ENCODE results near the gene CIROP. TPM values are rescaled to one million over a fixed set of nuclear protein-coding genes. Genes with fewer than 3 reads are reported as not detected.

The CIROP gene
- total and polyA plus RNA-seq, 4 donors = not detected

DNA sequence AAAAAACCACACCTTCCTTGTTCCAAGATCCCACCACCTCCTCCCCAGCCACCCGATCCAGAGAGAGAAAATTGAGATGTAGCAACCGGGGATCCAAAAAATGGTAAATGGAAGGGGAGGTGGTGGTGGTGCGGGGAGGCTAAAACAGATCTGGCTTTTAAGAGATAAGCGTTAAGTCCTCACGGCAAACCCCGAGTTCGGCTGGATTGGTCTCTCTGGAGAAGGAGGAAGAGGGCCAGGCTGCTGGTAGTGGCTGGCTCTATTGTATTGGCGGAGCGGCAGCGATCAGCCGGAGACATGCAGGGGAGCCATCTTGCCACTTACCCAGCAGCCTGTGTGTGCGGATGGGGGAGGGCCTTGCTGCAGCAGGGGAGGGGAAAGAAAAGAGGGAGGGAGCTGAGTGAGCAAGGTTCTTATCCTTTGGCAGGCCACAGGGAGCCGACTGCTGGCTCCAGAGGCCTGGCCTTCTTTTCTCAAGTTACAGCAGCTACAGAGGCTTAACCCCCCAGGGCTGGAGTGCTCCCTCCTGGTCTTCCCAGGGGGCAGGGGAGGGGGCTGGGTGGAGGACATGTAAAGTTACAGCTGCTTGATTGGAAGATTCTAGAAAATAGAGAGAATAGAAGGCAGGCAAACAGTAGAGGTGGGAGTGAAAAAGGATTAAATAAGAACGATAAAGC is 33.4 kb downstream of the CIROP start:
- Histone ChIP-seq H3K9ac (ENCODE audit: insufficient read depth in 1 of 2, low read length in 2 of 2) (peak overlapping the region; percentile 29 to 88), H3K9me3 (ENCODE audit: control insufficient read depth in 4 of 4, insufficient read depth in 3 of 4, low read length in 3 of 4) (no peaks in the 10 kb centered on the region), H3K4me1 (ENCODE audit: control insufficient read depth in 5 of 5, insufficient read depth in 5 of 5, low read length in 5 of 5) (peaks cover 0 to 36% (median 15%) of the 10 kb centered on the region in 5 donors), H3K36me3 (ENCODE audit: control insufficient read depth in 4 of 4, insufficient read depth in 4 of 4, low read length in 4 of 4) (peaks cover 19 to 50% (median 41%) of the 10 kb centered on the region in 4 donors), H3K27ac (ENCODE audit: low read depth in 1 of 2, low read length in 1 of 2) (peak overlapping the region; percentile 58 to 64), H3K4me3 (peak overlapping the region; percentile 64), H3K27me3 (ENCODE audit: control insufficient read depth in 3 of 3, insufficient read depth in 3 of 3, low read length in 2 of 3) (no peaks in the 10 kb centered on the region)
- 2 to 3% methylated on average over 14 of the region's 14 CpGs for WGBS, 2 donors
- ATAC-seq (ENCODE audit: insufficient read depth, low FRiP score) (peak; percentile 87), DNase-seq (peak; percentile 92 to 97 (median 95))
- TF ChIP-seq, protein P1, sequence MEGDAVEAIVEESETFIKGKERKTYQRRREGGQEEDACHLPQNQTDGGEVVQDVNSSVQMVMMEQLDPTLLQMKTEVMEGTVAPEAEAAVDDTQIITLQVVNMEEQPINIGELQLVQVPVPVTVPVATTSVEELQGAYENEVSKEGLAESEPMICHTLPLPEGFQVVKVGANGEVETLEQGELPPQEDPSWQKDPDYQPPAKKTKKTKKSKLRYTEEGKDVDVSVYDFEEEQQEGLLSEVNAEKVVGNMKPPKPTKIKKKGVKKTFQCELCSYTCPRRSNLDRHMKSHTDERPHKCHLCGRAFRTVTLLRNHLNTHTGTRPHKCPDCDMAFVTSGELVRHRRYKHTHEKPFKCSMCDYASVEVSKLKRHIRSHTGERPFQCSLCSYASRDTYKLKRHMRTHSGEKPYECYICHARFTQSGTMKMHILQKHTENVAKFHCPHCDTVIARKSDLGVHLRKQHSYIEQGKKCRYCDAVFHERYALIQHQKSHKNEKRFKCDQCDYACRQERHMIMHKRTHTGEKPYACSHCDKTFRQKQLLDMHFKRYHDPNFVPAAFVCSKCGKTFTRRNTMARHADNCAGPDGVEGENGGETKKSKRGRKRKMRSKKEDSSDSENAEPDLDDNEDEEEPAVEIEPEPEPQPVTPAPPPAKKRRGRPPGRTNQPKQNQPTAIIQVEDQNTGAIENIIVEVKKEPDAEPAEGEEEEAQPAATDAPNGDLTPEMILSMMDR (IDR thresholded peaks at IDR 0.05; ENCODE audit: control extremely low read depth, extremely low read depth) = no peak

- Histone ChIP-seq H3K4me3 (peak overlapping the region; percentile 12), H3K36me3 (ENCODE audit: control insufficient read depth in 4 of 4, insufficient read depth in 4 of 4, low read length in 4 of 4) (peaks cover 18 to 51% (median 39%) of the 10 kb centered on the region in 4 donors), H3K9me3 (ENCODE audit: control insufficient read depth in 4 of 4, insufficient read depth in 3 of 4, low read length in 3 of 4) (no peaks in the 10 kb centered on the region), H3K27ac (ENCODE audit: low read depth in 1 of 2, low read length in 1 of 2) (peak overlapping the region in 1 of 2 donors; percentile 58), H3K9ac (ENCODE audit: insufficient read depth in 1 of 2, low read length in 2 of 2) (peak overlapping the region; percentile 29 to 88), H3K4me1 (ENCODE audit: control insufficient read depth in 5 of 5, insufficient read depth in 5 of 5, low read length in 5 of 5) (peaks cover 0 to 36% (median 15%) of the 10 kb centered on the region in 5 donors), H3K27me3 (ENCODE audit: control insufficient read depth in 3 of 3, insufficient read depth in 3 of 3, low read length in 2 of 3) (no peaks in the 10 kb centered on the region)
- WGBS, 2 donors = 18 to 20% methylated on average over 10 of the region's 10 CpGs
- TF ChIP-seq, protein P1 (IDR thresholded peaks at IDR 0.05; ENCODE audit: control extremely low read depth, extremely low read depth) = no peak
- DNase-seq (no peak), ATAC-seq (ENCODE audit: insufficient read depth, low FRiP score) (no peak)
Measured at GRCh38 chr14:23070262-23071129, 34.3 kb downstream of the CIROP start.

DNA sequence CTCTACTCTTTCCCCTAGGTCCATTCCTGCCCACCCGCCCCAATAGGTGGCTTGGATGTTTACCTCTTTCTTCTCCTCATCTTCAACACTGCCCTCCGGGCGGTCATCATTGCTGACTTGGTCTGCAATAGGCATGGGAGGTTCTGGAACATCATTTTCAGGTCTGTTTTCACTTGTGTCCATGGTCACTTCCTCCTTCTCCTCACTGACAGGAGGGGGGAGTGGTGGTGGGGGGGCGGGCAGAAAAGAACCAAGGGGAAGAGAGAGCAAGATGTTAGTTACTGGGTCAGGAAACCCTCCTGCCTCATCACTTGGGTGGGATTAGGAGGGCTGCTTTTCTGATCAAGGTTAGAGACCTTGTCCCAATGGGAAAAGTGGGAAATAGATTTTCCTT is 35.4 kb downstream of the CIROP start:
- WGBS, 2 donors = 71 to 87% methylated on average over 4 of the region's 4 CpGs
- Histone ChIP-seq H3K27me3 (ENCODE audit: control insufficient read depth in 3 of 3, insufficient read depth in 3 of 3, low read length in 2 of 3) (no peaks in the 10 kb centered on the region), H3K4me1 (ENCODE audit: control insufficient read depth in 5 of 5, insufficient read depth in 5 of 5, low read length in 5 of 5) (peaks cover 0 to 36% (median 15%) of the 10 kb centered on the region in 5 donors), H3K9me3 (ENCODE audit: control insufficient read depth in 4 of 4, insufficient read depth in 3 of 4, low read length in 3 of 4) (no peaks in the 10 kb centered on the region), H3K36me3 (ENCODE audit: control insufficient read depth in 4 of 4, insufficient read depth in 4 of 4, low read length in 4 of 4) (peaks cover 14 to 44% (median 35%) of the 10 kb centered on the region in 4 donors), H3K9ac (ENCODE audit: insufficient read depth in 1 of 2, low read length in 2 of 2) (no peak overlapping the region), H3K27ac (ENCODE audit: low read depth in 1 of 2, low read length in 1 of 2) (peak overlapping the region in 1 of 2 donors; percentile 21), H3K4me3 (no peak overlapping the region)
- ATAC-seq (ENCODE audit: insufficient read depth, low FRiP score) = no peak
- no peak for DNase-seq
- TF ChIP-seq, protein P1 (IDR thresholded peaks at IDR 0.05; ENCODE audit: control extremely low read depth, extremely low read depth) = no peak
